ENCODE results near the gene ACOXL. TPM values are rescaled to one million over a fixed set of nuclear protein-coding genes. Genes with fewer than 3 reads are reported as not detected.

ACOXL gene
- total and polyA plus RNA-seq, 4 donors = 4.4 to 32.8 (median 12.2) TPM

DNA sequence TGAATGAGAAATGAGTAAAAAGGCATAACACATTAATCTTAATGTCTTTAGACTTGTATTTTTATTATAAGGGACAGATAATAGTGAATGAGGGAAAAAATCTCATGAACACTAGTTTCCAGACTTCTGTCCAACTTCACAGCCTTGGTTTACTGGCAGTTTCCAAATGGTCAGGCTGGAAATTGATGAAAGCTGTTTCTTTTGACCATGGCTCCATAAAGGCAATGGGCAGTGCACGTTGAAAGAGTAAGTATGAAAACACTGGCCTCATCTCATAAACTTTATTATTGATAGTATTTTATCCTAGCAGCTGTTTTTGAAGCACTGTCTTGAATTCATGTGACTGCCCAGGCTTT is 411.4 kb downstream of the ACOXL start:
- ATAC-seq (ENCODE audit: insufficient read depth, low FRiP score) (no peak), DNase-seq (no peak)
- WGBS, 2 donors = 62 to 92% methylated on average over 1 of the region's 1 CpG
- Histone ChIP-seq H3K27ac (ENCODE audit: low read depth in 1 of 2, low read length in 1 of 2) (no peak overlapping the region), H3K36me3 (ENCODE audit: control insufficient read depth in 4 of 4, insufficient read depth in 4 of 4, low read length in 4 of 4) (peaks cover 0 to 23% (median 12%) of the 10 kb centered on the region in 4 donors), H3K4me1 (ENCODE audit: control insufficient read depth in 5 of 5, insufficient read depth in 5 of 5, low read length in 5 of 5) (peaks cover 0 to 15% (median 7%) of the 10 kb centered on the region in 5 donors), H3K9me3 (ENCODE audit: control insufficient read depth in 4 of 4, insufficient read depth in 3 of 4, low read length in 3 of 4) (peaks cover 0 to 2% (median 0%) of the 10 kb centered on the region in 4 donors), H3K27me3 (ENCODE audit: control insufficient read depth in 3 of 3, insufficient read depth in 3 of 3, low read length in 2 of 3) (no peaks in the 10 kb centered on the region), H3K4me3 (no peak overlapping the region), H3K9ac (ENCODE audit: insufficient read depth in 1 of 2, low read length in 2 of 2) (no peak overlapping the region)
- TF ChIP-seq, protein P1, sequence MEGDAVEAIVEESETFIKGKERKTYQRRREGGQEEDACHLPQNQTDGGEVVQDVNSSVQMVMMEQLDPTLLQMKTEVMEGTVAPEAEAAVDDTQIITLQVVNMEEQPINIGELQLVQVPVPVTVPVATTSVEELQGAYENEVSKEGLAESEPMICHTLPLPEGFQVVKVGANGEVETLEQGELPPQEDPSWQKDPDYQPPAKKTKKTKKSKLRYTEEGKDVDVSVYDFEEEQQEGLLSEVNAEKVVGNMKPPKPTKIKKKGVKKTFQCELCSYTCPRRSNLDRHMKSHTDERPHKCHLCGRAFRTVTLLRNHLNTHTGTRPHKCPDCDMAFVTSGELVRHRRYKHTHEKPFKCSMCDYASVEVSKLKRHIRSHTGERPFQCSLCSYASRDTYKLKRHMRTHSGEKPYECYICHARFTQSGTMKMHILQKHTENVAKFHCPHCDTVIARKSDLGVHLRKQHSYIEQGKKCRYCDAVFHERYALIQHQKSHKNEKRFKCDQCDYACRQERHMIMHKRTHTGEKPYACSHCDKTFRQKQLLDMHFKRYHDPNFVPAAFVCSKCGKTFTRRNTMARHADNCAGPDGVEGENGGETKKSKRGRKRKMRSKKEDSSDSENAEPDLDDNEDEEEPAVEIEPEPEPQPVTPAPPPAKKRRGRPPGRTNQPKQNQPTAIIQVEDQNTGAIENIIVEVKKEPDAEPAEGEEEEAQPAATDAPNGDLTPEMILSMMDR (IDR thresholded peaks at IDR 0.05; ENCODE audit: control extremely low read depth, extremely low read depth) = no peak

DNA sequence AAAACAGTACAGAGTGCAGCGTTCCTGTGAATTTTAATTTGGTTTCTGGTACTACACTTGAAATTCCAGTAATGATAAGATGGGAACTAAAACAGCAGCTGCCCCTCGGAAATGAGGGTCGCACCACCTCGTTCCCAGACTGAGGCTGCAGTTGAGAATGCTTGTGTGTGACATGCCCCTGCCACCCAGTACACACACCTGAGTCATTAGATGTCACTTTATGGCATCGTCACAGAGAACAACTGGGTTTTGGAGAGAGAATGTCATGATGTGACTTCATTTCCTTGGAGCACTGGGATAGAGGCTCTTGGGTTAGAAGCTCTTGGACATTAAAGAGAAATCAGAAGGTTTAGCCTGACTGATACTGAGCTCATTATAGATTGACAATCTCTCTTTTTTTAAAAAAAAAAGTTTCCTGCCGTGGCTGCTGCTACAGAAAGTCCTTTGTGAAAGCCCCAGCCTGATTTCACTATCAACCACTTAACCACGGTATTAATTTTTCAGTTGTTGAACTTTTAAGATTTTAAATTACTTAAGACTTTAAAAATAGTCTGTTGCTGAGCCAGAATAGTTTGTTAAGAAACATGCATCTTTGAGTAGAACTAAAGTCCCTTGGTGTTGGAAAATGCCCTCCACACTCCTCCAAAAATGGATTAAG is 412.9 kb downstream of the ACOXL start:
- H3K36me3 ChIP-seq (ENCODE audit: control insufficient read depth in 4 of 4, insufficient read depth in 4 of 4, low read length in 4 of 4) = peaks cover 0 to 16% (median 9%) of the 10 kb centered on the region in 4 donors
- 88 to 90% methylated on average over 7 of the region's 7 CpGs for WGBS, 2 donors
- H3K9ac ChIP-seq (ENCODE audit: insufficient read depth in 1 of 2, low read length in 2 of 2) = no peak overlapping the region
- TF ChIP-seq, protein P1 (IDR thresholded peaks at IDR 0.05; ENCODE audit: control extremely low read depth, extremely low read depth) = no peak
- DNase-seq (no peak), ATAC-seq (ENCODE audit: insufficient read depth, low FRiP score) (no peak)
- H3K27ac ChIP-seq (ENCODE audit: low read depth in 1 of 2, low read length in 1 of 2) = no peak overlapping the region
- no peaks in the 10 kb centered on the region for H3K27me3 ChIP-seq (ENCODE audit: control insufficient read depth in 3 of 3, insufficient read depth in 3 of 3, low read length in 2 of 3)
- peaks cover 0 to 2% (median 0%) of the 10 kb centered on the region in 4 donors for H3K9me3 ChIP-seq (ENCODE audit: control insufficient read depth in 4 of 4, insufficient read depth in 3 of 4, low read length in 3 of 4)
- H3K4me1 ChIP-seq (ENCODE audit: control insufficient read depth in 5 of 5, insufficient read depth in 5 of 5, low read length in 5 of 5) = peaks cover 0 to 17% (median 4%) of the 10 kb centered on the region in 5 donors
- H3K4me3 ChIP-seq = no peak overlapping the region

DNA sequence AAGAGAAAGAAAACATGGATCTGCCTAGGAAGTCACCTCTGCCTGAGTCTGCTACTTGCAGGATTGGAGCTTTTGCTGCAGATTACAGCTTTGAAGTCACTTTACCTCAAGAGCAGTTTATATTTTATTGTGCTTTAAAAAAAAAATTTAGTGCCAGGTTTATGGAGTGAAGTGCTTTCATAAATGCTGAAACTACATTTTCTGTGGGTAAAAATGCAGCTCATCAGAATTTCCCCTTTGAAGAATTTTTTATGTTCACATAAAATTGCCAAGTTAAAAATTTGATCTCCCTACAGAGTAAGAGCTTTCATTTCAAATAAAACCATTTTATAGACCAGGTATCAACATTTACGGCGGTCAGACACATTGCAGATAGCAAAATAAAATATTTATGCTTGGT is 413.6 kb downstream of the ACOXL start:
- Histone ChIP-seq H3K4me3 (no peak overlapping the region), H3K9me3 (ENCODE audit: control insufficient read depth in 4 of 4, insufficient read depth in 3 of 4, low read length in 3 of 4) (peaks cover 0 to under 1% (median 0%) of the 10 kb centered on the region in 4 donors), H3K27ac (ENCODE audit: low read depth in 1 of 2, low read length in 1 of 2) (no peak overlapping the region), H3K27me3 (ENCODE audit: control insufficient read depth in 3 of 3, insufficient read depth in 3 of 3, low read length in 2 of 3) (no peaks in the 10 kb centered on the region), H3K9ac (ENCODE audit: insufficient read depth in 1 of 2, low read length in 2 of 2) (no peak overlapping the region), H3K4me1 (ENCODE audit: control insufficient read depth in 5 of 5, insufficient read depth in 5 of 5, low read length in 5 of 5) (peaks cover 1 to 17% (median 4%) of the 10 kb centered on the region in 5 donors), H3K36me3 (ENCODE audit: control insufficient read depth in 4 of 4, insufficient read depth in 4 of 4, low read length in 4 of 4) (peaks cover 0 to 12% (median 6%) of the 10 kb centered on the region in 4 donors)
- TF ChIP-seq, protein P1 (IDR thresholded peaks at IDR 0.05; ENCODE audit: control extremely low read depth, extremely low read depth) = no peak
- ATAC-seq (ENCODE audit: insufficient read depth, low FRiP score) (no peak), DNase-seq (no peak)
- WGBS, 2 donors = 96 to 97% methylated on average over 2 of the region's 2 CpGs

Data from lung (tissue), 12 donors.